WTC11 (cell line): Measurements from ENCODE around the gene USB1. TPM values are rescaled to one million over a fixed set of nuclear protein-coding genes. Genes with fewer than 3 reads are reported as not detected.

Experiments used
- ATAC-seq: fragments of 200-7000 bp; cut with Tn5 transposase; 2 replicates; pipeline ENCODE4 v1.10.0; 2021; ENCODE audit warnings: mild to moderate bottlenecking, moderate library complexity
- CTCF ChIA-PET: fragments of 300-600 bp; sonication (Branson Sonifier 250); formaldehyde crosslinking; loops from one replicate; lab custom pipeline; 2021; ENCODE audit warnings: antibody characterized with exemption; lab: Charles Lee
- POLR2A ChIA-PET: fragments of 350-600 bp; sonication (Branson Sonifier 250); formaldehyde crosslinking; loops from one replicate; lab custom pipeline; 2021; ENCODE audit warnings: antibody characterized with exemption; lab: Charles Lee
- DNase-seq: peaks from one replicate; pipeline ENCODE4 v3.0.0; 2021; ENCODE audit warnings: low spot score
- H3K27ac Mint-ChIP-seq: 2 replicates; pipeline ENCODE4 v1.8.0; 2021; ENCODE audit warnings: mixed read lengths
- H3K27me3 Mint-ChIP-seq: 2 replicates; pipeline ENCODE4 v1.8.0; 2021; ENCODE audit warnings: low read depth, mild to moderate bottlenecking, moderate library complexity, mixed read lengths
- H3K36me3 Mint-ChIP-seq: 2 replicates; pipeline ENCODE4 v1.8.0; 2021; ENCODE audit warnings: mixed read lengths
- H3K4me1 Mint-ChIP-seq: 2 replicates; pipeline ENCODE4 v1.8.0; 2022; ENCODE audit warnings: mixed read lengths
- H3K4me3 Mint-ChIP-seq: 2 replicates; pipeline ENCODE4 v1.8.0; 2021; ENCODE audit warnings: mild to moderate bottlenecking, moderate library complexity, mixed read lengths
- H3K9me3 Mint-ChIP-seq: 2 replicates; pipeline ENCODE4 v1.8.0; 2021; ENCODE audit warnings: mixed read lengths
- CREM ChIP-seq: sonication (generic); formaldehyde crosslinking; IDR thresholded peaks from 2 replicates; pipeline ENCODE4 v1.8.1; 2022; ENCODE audit warnings: mild to moderate bottlenecking, missing genetic modification reagents, moderate library complexity
- ETV6 ChIP-seq: sonication (generic); formaldehyde crosslinking; IDR thresholded peaks from 2 replicates; pipeline ENCODE4 v1.8.1; 2022; ENCODE audit warnings: mild to moderate bottlenecking, missing genetic modification reagents
- GRHL2 ChIP-seq: fragments of 250-450 bp; sonication (Bioruptor Pico); IDR thresholded peaks from 2 replicates; pipeline ENCODE4 v1.8.0; 2022; ENCODE audit warnings: mild to moderate bottlenecking, moderate library complexity; ENCODE audit not compliant: insufficient replicate concordance, severe bottlenecking
- KAT7 ChIP-seq: sonication (generic); formaldehyde crosslinking; IDR thresholded peaks from 2 replicates; pipeline ENCODE4 v1.8.1; 2023; ENCODE audit warnings: missing genetic modification reagents, mild to moderate bottlenecking, borderline replicate concordance
- PRRX2 ChIP-seq: fragments of 250-450 bp; sonication (Bioruptor Pico); IDR thresholded peaks from 2 replicates; pipeline ENCODE4 v1.8.0; 2021; ENCODE audit warnings: mild to moderate bottlenecking
- RORB ChIP-seq: fragments of 250-450 bp; sonication (Bioruptor Pico); IDR thresholded peaks from 2 replicates; pipeline ENCODE4 v1.9.0; 2021; ENCODE audit warnings: mild to moderate bottlenecking
- SMAD4 ChIP-seq: sonication (generic); formaldehyde crosslinking; IDR thresholded peaks from 2 replicates; pipeline ENCODE4 v1.8.0; 2022; ENCODE audit warnings: mild to moderate bottlenecking, missing genetic modification reagents
- TCF7 ChIP-seq: sonication (generic); formaldehyde crosslinking; IDR thresholded peaks from 2 replicates; pipeline ENCODE4 v1.8.0; 2022; ENCODE audit warnings: mild to moderate bottlenecking, low read depth, missing genetic modification reagents, moderate library complexity
- TEAD1 ChIP-seq: sonication (generic); formaldehyde crosslinking; IDR thresholded peaks from 2 replicates; pipeline ENCODE4 v1.8.0; 2022; ENCODE audit warnings: mild to moderate bottlenecking, missing genetic modification reagents
- TP53 ChIP-seq: sonication (generic); formaldehyde crosslinking; IDR thresholded peaks from 2 replicates; pipeline ENCODE4 v1.8.1; 2023; ENCODE audit warnings: mild to moderate bottlenecking, missing genetic modification reagents
- ZBTB21 ChIP-seq: sonication (generic); formaldehyde crosslinking; IDR thresholded peaks from 2 replicates; pipeline ENCODE4 v1.8.1; 2023; ENCODE audit warnings: mild to moderate bottlenecking, missing genetic modification reagents, borderline replicate concordance
- ZNF138 ChIP-seq: sonication (generic); formaldehyde crosslinking; conservative IDR thresholded peaks from 2 replicates; pipeline ENCODE4 v1.8.1; 2022; ENCODE audit warnings: mild to moderate bottlenecking, moderate library complexity, missing genetic modification reagents
- ZNF416 ChIP-seq: fragments of 250-450 bp; sonication (Bioruptor Pico); IDR thresholded peaks from 2 replicates; pipeline ENCODE4 v1.9.0; 2021; ENCODE audit warnings: mild to moderate bottlenecking, inconsistent platforms
- ZNF671 ChIP-seq: fragments of 250-450 bp; sonication (Bioruptor Pico); IDR thresholded peaks from 2 replicates; pipeline ENCODE4 v1.8.0; 2021; ENCODE audit warnings: mild to moderate bottlenecking
- total RNA-seq: library from RNA; stranded (reverse); gene quantifications from 3 replicates; pipeline ENCODE4 v1.2.3, GENCODE V29; 2021
- TF ChIP-seq, protein P1 (sequence below): sonication (generic); formaldehyde crosslinking; IDR thresholded peaks from 2 replicates; pipeline ENCODE4 v1.8.0; 2023; ENCODE audit warnings: mild to moderate bottlenecking, missing genetic modification reagents
- TF ChIP-seq, protein P2 (sequence below): sonication (generic); formaldehyde crosslinking; IDR thresholded peaks from 2 replicates; pipeline ENCODE4 v1.8.1; 2022; ENCODE audit warnings: low read depth, mild to moderate bottlenecking, moderate library complexity, missing genetic modification reagents, borderline replicate concordance
- TF ChIP-seq, protein P3 (sequence below): fragments of 250-450 bp; sonication (Bioruptor Pico); IDR thresholded peaks from 2 replicates; pipeline ENCODE4 v1.8.0; 2021; ENCODE audit warnings: mild to moderate bottlenecking
- TF ChIP-seq, protein P4 (sequence below): fragments of 250-450 bp; sonication (Bioruptor Pico); IDR thresholded peaks from 2 replicates; pipeline ENCODE4 v1.9.0; 2021; ENCODE audit warnings: mild to moderate bottlenecking
- TF ChIP-seq, protein P5 (sequence below): fragments of 250-450 bp; sonication (Bioruptor Pico); conservative IDR thresholded peaks from 2 replicates; pipeline ENCODE4 v1.9.0; 2021; ENCODE audit warnings: mild to moderate bottlenecking
- TF ChIP-seq, protein P6 (sequence below): sonication (generic); formaldehyde crosslinking; IDR thresholded peaks from 2 replicates; pipeline ENCODE4 v1.8.0; 2023; ENCODE audit warnings: missing genetic modification reagents, mild to moderate bottlenecking, borderline replicate concordance

The USB1 gene
- total RNA-seq, 1 experiment from 2014 or later, result 67.1 TPM

DNA sequence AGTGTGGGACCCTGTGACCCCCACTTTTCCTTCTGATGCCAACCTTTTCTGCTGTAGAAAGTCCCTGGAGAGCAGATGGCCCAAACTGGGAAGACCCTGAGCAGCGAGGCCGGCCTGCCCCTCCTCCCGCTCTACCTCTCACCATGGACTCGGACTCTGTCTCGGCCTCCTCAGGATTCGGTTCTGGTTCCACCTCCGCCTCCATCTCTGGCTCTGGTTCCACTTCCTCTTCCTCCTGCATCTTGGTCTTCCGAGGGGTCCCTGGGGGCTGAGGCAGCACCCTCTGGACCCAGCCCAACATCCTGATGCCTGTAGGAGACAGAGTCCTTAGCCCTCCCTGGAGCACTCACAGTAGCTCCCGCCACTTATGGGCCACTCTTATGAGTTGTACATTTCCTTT, 34.2 kb upstream of the USB1 start (continued):
- TF ChIP-seq, protein P1, sequence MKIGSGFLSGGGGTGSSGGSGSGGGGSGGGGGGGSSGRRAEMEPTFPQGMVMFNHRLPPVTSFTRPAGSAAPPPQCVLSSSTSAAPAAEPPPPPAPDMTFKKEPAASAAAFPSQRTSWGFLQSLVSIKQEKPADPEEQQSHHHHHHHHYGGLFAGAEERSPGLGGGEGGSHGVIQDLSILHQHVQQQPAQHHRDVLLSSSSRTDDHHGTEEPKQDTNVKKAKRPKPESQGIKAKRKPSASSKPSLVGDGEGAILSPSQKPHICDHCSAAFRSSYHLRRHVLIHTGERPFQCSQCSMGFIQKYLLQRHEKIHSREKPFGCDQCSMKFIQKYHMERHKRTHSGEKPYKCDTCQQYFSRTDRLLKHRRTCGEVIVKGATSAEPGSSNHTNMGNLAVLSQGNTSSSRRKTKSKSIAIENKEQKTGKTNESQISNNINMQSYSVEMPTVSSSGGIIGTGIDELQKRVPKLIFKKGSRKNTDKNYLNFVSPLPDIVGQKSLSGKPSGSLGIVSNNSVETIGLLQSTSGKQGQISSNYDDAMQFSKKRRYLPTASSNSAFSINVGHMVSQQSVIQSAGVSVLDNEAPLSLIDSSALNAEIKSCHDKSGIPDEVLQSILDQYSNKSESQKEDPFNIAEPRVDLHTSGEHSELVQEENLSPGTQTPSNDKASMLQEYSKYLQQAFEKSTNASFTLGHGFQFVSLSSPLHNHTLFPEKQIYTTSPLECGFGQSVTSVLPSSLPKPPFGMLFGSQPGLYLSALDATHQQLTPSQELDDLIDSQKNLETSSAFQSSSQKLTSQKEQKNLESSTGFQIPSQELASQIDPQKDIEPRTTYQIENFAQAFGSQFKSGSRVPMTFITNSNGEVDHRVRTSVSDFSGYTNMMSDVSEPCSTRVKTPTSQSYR (CRISPR knock-in tag), result no peak
- TF ChIP-seq, protein P2, sequence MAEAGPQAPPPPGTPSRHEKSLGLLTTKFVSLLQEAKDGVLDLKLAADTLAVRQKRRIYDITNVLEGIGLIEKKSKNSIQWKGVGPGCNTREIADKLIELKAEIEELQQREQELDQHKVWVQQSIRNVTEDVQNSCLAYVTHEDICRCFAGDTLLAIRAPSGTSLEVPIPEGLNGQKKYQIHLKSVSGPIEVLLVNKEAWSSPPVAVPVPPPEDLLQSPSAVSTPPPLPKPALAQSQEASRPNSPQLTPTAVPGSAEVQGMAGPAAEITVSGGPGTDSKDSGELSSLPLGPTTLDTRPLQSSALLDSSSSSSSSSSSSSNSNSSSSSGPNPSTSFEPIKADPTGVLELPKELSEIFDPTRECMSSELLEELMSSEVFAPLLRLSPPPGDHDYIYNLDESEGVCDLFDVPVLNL (CRISPR knock-in tag), result no peak
- TF ChIP-seq TP53 (CRISPR knock-in tag) (no peak), ZNF671 (CRISPR knock-in tag) (no peak), ZNF138 (no peak), TEAD1 (no peak), ZBTB21 (no peak), SMAD4 (CRISPR knock-in tag) (no peak), KAT7 (CRISPR knock-in tag) (no peak), ZNF416 (CRISPR knock-in tag) (no peak), RORB (no peak), CREM (CRISPR knock-in tag) (no peak)
- TF ChIP-seq, protein P3, sequence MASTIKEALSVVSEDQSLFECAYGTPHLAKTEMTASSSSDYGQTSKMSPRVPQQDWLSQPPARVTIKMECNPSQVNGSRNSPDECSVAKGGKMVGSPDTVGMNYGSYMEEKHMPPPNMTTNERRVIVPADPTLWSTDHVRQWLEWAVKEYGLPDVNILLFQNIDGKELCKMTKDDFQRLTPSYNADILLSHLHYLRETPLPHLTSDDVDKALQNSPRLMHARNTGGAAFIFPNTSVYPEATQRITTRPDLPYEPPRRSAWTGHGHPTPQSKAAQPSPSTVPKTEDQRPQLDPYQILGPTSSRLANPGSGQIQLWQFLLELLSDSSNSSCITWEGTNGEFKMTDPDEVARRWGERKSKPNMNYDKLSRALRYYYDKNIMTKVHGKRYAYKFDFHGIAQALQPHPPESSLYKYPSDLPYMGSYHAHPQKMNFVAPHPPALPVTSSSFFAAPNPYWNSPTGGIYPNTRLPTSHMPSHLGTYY (CRISPR knock-in tag), result no peak
- TF ChIP-seq, protein P4, sequence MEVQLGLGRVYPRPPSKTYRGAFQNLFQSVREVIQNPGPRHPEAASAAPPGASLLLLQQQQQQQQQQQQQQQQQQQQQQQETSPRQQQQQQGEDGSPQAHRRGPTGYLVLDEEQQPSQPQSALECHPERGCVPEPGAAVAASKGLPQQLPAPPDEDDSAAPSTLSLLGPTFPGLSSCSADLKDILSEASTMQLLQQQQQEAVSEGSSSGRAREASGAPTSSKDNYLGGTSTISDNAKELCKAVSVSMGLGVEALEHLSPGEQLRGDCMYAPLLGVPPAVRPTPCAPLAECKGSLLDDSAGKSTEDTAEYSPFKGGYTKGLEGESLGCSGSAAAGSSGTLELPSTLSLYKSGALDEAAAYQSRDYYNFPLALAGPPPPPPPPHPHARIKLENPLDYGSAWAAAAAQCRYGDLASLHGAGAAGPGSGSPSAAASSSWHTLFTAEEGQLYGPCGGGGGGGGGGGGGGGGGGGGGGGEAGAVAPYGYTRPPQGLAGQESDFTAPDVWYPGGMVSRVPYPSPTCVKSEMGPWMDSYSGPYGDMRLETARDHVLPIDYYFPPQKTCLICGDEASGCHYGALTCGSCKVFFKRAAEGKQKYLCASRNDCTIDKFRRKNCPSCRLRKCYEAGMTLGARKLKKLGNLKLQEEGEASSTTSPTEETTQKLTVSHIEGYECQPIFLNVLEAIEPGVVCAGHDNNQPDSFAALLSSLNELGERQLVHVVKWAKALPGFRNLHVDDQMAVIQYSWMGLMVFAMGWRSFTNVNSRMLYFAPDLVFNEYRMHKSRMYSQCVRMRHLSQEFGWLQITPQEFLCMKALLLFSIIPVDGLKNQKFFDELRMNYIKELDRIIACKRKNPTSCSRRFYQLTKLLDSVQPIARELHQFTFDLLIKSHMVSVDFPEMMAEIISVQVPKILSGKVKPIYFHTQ, result no peak
- TF ChIP-seq, protein P5, sequence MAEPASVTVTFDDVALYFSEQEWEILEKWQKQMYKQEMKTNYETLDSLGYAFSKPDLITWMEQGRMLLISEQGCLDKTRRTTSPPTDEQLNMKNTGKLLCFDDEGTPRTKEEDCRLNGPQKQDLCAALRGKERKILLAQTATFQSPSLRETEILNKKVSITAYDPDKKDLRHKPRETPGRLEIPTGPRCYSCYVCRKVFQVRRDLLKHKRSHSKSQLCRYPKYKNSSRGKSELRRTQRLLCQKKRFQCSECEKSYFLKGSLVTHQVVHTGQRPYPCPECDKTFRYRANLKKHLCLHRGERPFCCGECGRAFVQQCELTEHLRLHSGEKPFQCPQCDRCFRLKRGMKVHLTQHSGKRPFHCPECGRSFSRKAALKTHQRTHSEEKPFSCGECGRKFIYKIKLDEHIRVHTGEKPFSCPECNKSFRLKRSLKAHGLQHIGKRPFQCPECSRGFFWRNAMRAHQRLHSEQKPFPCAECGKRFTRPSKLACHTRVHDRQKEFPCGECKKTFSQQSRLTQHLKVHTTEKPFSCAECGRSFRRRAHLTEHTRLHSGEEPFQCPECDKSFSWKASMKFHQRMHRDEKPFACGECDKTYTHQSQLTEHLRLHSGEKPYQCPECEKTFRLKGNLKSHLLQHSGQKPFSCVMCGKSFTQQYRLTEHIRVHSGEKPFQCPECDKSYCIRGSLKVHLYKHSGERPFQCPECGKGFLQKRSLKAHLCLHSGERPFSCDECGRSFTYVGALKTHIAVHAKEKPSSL (CRISPR knock-in tag), result no peak

DNA sequence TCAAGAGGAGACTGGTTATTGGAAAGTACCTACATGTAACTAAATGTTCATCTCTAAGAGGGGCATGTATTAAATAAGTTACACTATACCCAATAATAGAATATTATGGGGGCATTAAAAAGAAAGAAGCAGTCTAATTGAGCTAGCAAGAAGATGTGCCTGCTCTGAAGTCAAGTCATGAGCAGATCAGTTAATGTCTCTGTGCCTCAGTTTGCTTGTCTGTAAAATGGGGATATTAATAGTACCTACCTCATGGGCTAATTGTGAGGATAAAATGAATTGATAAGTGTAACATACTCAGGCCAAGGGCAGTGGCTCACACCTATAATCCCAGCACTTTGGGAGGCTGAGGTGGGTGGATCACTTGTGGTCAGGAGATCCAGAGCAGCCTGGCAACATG, 33.3 kb upstream of the USB1 start:
- H3K27me3 Mint-ChIP-seq, result no peaks in the 10 kb centered on the region
- H3K4me3 Mint-ChIP-seq, result no peak overlapping the region
- no peaks in the 10 kb centered on the region for H3K9me3 Mint-ChIP-seq
- H3K36me3 Mint-ChIP-seq, result no peaks in the 10 kb centered on the region
- H3K27ac Mint-ChIP-seq, result no peak overlapping the region
- ChIA-PET CTCF (no interaction called here), POLR2A (no interaction called here)
- no peak for ATAC-seq
- peaks cover 2% of the 10 kb centered on the region; the same call in 1 of the 2 replicates for H3K4me1 Mint-ChIP-seq
- no peak for DNase-seq
- TF ChIP-seq, protein P3 (CRISPR knock-in tag), result no peak
- TF ChIP-seq PRRX2 (CRISPR knock-in tag) (no peak), GRHL2 (CRISPR knock-in tag) (no peak), ZNF138 (no peak), ETV6 (CRISPR knock-in tag) (no peak), TCF7 (CRISPR knock-in tag) (no peak)
- TF ChIP-seq, protein P6, sequence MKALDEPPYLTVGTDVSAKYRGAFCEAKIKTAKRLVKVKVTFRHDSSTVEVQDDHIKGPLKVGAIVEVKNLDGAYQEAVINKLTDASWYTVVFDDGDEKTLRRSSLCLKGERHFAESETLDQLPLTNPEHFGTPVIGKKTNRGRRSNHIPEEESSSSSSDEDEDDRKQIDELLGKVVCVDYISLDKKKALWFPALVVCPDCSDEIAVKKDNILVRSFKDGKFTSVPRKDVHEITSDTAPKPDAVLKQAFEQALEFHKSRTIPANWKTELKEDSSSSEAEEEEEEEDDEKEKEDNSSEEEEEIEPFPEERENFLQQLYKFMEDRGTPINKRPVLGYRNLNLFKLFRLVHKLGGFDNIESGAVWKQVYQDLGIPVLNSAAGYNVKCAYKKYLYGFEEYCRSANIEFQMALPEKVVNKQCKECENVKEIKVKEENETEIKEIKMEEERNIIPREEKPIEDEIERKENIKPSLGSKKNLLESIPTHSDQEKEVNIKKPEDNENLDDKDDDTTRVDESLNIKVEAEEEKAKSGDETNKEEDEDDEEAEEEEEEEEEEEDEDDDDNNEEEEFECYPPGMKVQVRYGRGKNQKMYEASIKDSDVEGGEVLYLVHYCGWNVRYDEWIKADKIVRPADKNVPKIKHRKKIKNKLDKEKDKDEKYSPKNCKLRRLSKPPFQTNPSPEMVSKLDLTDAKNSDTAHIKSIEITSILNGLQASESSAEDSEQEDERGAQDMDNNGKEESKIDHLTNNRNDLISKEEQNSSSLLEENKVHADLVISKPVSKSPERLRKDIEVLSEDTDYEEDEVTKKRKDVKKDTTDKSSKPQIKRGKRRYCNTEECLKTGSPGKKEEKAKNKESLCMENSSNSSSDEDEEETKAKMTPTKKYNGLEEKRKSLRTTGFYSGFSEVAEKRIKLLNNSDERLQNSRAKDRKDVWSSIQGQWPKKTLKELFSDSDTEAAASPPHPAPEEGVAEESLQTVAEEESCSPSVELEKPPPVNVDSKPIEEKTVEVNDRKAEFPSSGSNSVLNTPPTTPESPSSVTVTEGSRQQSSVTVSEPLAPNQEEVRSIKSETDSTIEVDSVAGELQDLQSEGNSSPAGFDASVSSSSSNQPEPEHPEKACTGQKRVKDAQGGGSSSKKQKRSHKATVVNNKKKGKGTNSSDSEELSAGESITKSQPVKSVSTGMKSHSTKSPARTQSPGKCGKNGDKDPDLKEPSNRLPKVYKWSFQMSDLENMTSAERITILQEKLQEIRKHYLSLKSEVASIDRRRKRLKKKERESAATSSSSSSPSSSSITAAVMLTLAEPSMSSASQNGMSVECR (CRISPR knock-in tag), result no peak
